CD8-positive, alpha-beta memory T cell (primary cell): ENCODE results near the gene TXK. TPM values are rescaled to one million over a fixed set of nuclear protein-coding genes. Genes with fewer than 3 reads are reported as not detected.

Source experiments
- CTCF ChIA-PET: fragments of 350-600 bp; sonication (Branson Sonifier 250); formaldehyde crosslinking; loops from one replicate; lab custom pipeline; 2021; ENCODE audit warnings: antibody characterized with exemption; lab: Charles Lee
- POLR2A ChIA-PET: fragments of 350-600 bp; sonication (Branson Sonifier 250); formaldehyde crosslinking; loops from one replicate; lab custom pipeline; 2021; ENCODE audit warnings: antibody characterized with exemption; lab: Charles Lee
- DNase-seq, 5 donors: peaks; one replicate each; pipeline versions ENCODE4 v3.0.0 to v3.0.0-alpha.2; 2020 to 2022; ENCODE audit warnings: mixed read lengths in 1 of 5
- H3K27ac ChIP-seq: one replicate; pipeline ENCODE4 v1.7.0; 2013; ENCODE audit warnings: low read depth, mild to moderate bottlenecking, low read length, moderate library complexity
- H3K27me3 ChIP-seq: 2 replicates; pipeline ENCODE4 v1.7.0; 2013; ENCODE audit warnings: low read length, mild to moderate bottlenecking; ENCODE audit not compliant: insufficient read depth, poor library complexity, severe bottlenecking
- H3K36me3 ChIP-seq: 2 replicates; pipeline ENCODE4 v1.7.0; 2013; ENCODE audit warnings: mild to moderate bottlenecking, low read length, moderate library complexity; ENCODE audit not compliant: insufficient read depth
- H3K4me1 ChIP-seq: 2 replicates; pipeline ENCODE4 v1.7.0; 2013; ENCODE audit warnings: mild to moderate bottlenecking, low read length, moderate library complexity; ENCODE audit not compliant: insufficient read depth
- H3K4me3 ChIP-seq: 2 replicates; pipeline ENCODE4 v1.7.0; 2013; ENCODE audit warnings: mild to moderate bottlenecking, low read length
- H3K9me3 ChIP-seq: 2 replicates; pipeline ENCODE4 v1.7.0; 2013; ENCODE audit warnings: mild to moderate bottlenecking, low read length
- H3K27ac Mint-ChIP-seq, 8 donors: one replicate each; pipeline ENCODE4 v1.8.0; 2020 to 2021; ENCODE audit warnings: mixed read lengths in 8 of 8, mild to moderate bottlenecking in 6 of 8, inconsistent platforms in 3 of 8, moderate library complexity in 3 of 8
- H3K27me3 Mint-ChIP-seq, 2 donors: one replicate each; pipeline ENCODE4 v1.8.0; 2020 to 2021; ENCODE audit warnings: mixed read lengths in 2 of 2, mild to moderate bottlenecking in 1 of 2, moderate library complexity in 1 of 2
- H3K36me3 Mint-ChIP-seq, 3 donors: one replicate each; pipeline ENCODE4 v1.8.0; 2020 to 2021; ENCODE audit warnings: mixed read lengths in 3 of 3, inconsistent platforms in 1 of 3, mild to moderate bottlenecking in 1 of 3
- H3K4me1 Mint-ChIP-seq, 3 donors: one replicate each; pipeline ENCODE4 v1.8.0; 2020 to 2021; ENCODE audit warnings: mixed read lengths in 3 of 3, inconsistent platforms in 1 of 3, mild to moderate bottlenecking in 1 of 3
- H3K4me3 Mint-ChIP-seq, 7 donors: one replicate each; pipeline ENCODE4 v1.8.0; 2020 to 2021; ENCODE audit warnings: mixed read lengths in 7 of 7, mild to moderate bottlenecking in 6 of 7, moderate library complexity in 4 of 7, inconsistent platforms in 2 of 7
- H3K9me3 Mint-ChIP-seq, 5 donors: one replicate each; pipeline ENCODE4 v1.8.0; 2020 to 2022; ENCODE audit warnings: mixed read lengths in 5 of 5, mild to moderate bottlenecking in 3 of 5, moderate library complexity in 2 of 5, inconsistent platforms in 1 of 5
- polyA plus RNA-seq: library from polyadenylated mRNA; unstranded; fragments of 300-500 nt; fragmentation: Illumina TruSeq; gene quantifications from one replicate; pipeline ENCODE4 v1.2.3, GENCODE V29; 2021
- total RNA-seq, 2 experiments: library from RNA; stranded (reverse); gene quantifications; one replicate each; pipeline ENCODE4 v1.2.3, GENCODE V29; 2021

Gene TXK
- total and polyA plus RNA-seq, 3 experiments from 2014 or later = 6.0 to 70.0 (median 6.4) TPM

DNA sequence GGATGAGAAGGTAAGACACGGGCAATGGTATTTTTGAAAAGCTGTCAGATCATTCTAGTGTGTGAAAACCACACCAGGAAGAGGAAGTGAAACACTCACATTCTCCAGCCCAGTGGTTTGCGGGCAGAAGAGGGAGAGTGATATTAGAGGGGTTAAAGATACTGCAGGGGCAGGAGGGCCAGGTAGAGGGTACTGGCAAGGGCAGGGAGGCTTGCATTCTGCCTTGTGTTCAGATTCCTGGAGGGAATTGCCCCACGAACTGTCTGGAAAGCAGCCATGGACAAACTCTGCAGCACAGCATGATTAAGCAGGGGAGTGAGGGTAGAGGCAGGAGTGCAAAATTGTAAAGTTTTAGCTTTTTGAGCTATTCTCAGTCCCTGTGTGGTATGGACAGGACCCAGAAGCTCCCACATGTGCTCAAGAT lies 86.6 kb downstream of the TXK start:
- Mint-ChIP-seq H3K4me3 (peak overlapping the region; percentile 3 to 87 (median 70)), H3K9me3 (peaks cover 0 to 3% (median 0%) of the 10 kb centered on the region in 5 donors), H3K27ac (peak overlapping the region in 2 of 8 donors; percentile 21 to 41), H3K27me3 (peaks cover 15% of the 10 kb centered on the region in 2 donors), H3K36me3 (no peaks in the 10 kb centered on the region), H3K4me1 (peaks cover 45 to 59% (median 59%) of the 10 kb centered on the region in 3 donors)
- H3K27me3 ChIP-seq = peaks cover 5% of the 10 kb centered on the region
- peaks cover 49% of the 10 kb centered on the region for H3K4me1 ChIP-seq
- CTCF ChIA-PET = interaction anchor here (1.1 to 3.9 kb wide), 4 partner anchors 9 to 42 kb away, joined by 3 to 22 read pairs (median 4); no protein-coding TSS in a partner anchor
- peak; percentile 25 to 80 (median 35) for DNase-seq
- no peak overlapping the region for H3K27ac ChIP-seq
- no peaks in the 10 kb centered on the region for H3K9me3 ChIP-seq
- H3K4me3 ChIP-seq = peak overlapping the region; percentile 16
- POLR2A ChIA-PET = interaction anchor here (1.2 kb wide), 1 partner anchor 92 kb away, joined by 4 read pairs; no protein-coding TSS in a partner anchor
- no peaks in the 10 kb centered on the region for H3K36me3 ChIP-seq

DNA sequence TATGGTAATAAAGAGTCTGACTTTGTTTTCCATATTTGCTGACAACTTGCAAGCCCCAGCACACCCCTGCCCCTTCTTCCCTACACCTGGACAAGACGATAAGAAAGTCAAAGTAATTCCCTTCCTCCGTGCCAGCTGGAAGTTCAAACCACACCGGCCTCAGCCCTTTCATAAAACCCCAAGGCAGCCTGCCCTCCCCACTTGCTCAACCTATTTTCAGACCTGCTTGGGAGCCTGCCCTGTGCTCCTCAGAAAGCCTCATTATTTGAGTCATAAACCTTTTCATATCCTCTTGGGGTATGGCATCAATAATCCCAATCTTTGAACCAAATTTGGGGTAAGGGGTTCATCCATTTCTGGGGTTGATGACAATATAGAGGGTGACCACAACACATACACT lies 88.0 kb downstream of the TXK start:
- DNase-seq = no peak
- H3K27me3 Mint-ChIP-seq = peaks cover 15 to 23% of the 10 kb centered on the region in 2 donors
- CTCF ChIA-PET = interaction anchor here (1.1 to 2.2 kb wide), 2 partner anchors 13 to 44 kb away, joined by 4 to 12 read pairs; no protein-coding TSS in a partner anchor
- peaks cover 45 to 61% (median 59%) of the 10 kb centered on the region in 3 donors for H3K4me1 Mint-ChIP-seq
- H3K36me3 Mint-ChIP-seq = no peaks in the 10 kb centered on the region
- peaks cover 49% of the 10 kb centered on the region for H3K4me1 ChIP-seq
- H3K27ac Mint-ChIP-seq = peak overlapping the region in 1 of 8 donors; percentile 25
- H3K9me3 ChIP-seq = no peaks in the 10 kb centered on the region
- POLR2A ChIA-PET = no interaction called here
- H3K4me3 ChIP-seq = no peak overlapping the region
- H3K36me3 ChIP-seq = no peaks in the 10 kb centered on the region
- H3K27me3 ChIP-seq = peaks cover 5% of the 10 kb centered on the region
- peak overlapping the region in 5 of 7 donors; percentile 4 to 28 (median 15) for H3K4me3 Mint-ChIP-seq
- H3K9me3 Mint-ChIP-seq = no peaks in the 10 kb centered on the region
- H3K27ac ChIP-seq = no peak overlapping the region

DNA sequence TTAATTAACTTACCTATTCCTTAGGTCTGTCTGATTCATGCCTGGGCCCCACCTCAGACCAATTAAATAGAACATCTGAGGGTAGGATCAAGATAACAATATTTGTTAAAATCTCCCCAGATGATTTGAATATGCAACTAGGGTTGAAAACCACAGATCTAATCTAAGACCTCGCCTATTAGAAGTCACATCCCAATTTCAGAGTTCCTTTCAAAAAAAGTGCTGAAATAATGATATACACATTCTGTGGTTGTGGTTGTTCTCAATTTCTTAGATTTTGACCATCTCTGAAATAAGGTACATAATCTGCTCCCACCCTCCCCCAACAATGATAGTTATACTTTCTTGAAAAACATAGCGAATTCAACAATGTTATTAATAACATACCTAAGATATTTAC lies 89.8 kb downstream of the TXK start:
- H3K27me3 Mint-ChIP-seq = peaks cover 14 to 27% of the 10 kb centered on the region in 2 donors
- H3K36me3 ChIP-seq = no peaks in the 10 kb centered on the region
- H3K9me3 Mint-ChIP-seq = no peaks in the 10 kb centered on the region
- H3K4me3 Mint-ChIP-seq = peak overlapping the region in 3 of 7 donors; percentile 15 to 59 (median 15)
- no peaks in the 10 kb centered on the region for H3K9me3 ChIP-seq
- no peak overlapping the region for H3K27ac Mint-ChIP-seq
- ChIA-PET CTCF (interaction anchor here (1.3 to 2.2 kb wide), 2 partner anchors 11 to 43 kb away, joined by 3 to 12 read pairs; no protein-coding TSS in a partner anchor), POLR2A (interaction anchor here (0.7 kb wide), 1 partner anchor 614 kb away, joined by 7 read pairs; no protein-coding TSS in a partner anchor)
- no peaks in the 10 kb centered on the region for H3K36me3 Mint-ChIP-seq
- H3K4me1 ChIP-seq = peaks cover 49% of the 10 kb centered on the region
- H3K4me3 ChIP-seq = no peak overlapping the region
- H3K4me1 Mint-ChIP-seq = peaks cover 43 to 61% (median 59%) of the 10 kb centered on the region in 3 donors
- no peak for DNase-seq
- H3K27ac ChIP-seq = no peak overlapping the region
- H3K27me3 ChIP-seq = peaks cover 5% of the 10 kb centered on the region

DNA sequence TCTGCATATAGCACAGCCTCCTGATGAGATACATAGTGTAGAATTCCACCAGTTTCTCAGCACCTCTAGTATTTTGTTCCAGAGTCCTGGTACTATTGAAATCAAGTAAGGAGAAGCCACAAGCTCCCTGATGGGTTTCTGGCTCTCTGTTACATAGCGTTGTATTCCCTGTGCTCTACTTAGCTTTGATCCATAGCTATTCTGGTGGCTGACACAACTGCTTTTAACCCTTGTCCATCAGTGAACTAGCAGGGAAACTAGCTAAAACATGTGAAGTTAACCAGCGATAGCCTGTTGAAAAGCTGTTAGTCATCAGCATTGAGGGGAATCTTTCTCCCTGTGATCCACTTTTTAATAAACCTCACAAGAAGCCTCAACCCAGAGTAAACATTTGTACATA lies 90.5 kb downstream of the TXK start:
- H3K36me3 ChIP-seq = no peaks in the 10 kb centered on the region
- Mint-ChIP-seq H3K27ac (no peak overlapping the region), H3K4me1 (peaks cover 43 to 61% (median 59%) of the 10 kb centered on the region in 3 donors), H3K27me3 (peaks cover 14 to 27% of the 10 kb centered on the region in 2 donors), H3K9me3 (no peaks in the 10 kb centered on the region), H3K4me3 (no peak overlapping the region), H3K36me3 (no peaks in the 10 kb centered on the region)
- no peak for DNase-seq
- no peaks in the 10 kb centered on the region for H3K9me3 ChIP-seq
- H3K4me3 ChIP-seq = no peak overlapping the region
- ChIA-PET POLR2A (no interaction called here), CTCF (interaction anchor here (1.1 to 1.3 kb wide), 2 partner anchors 9 to 11 kb away, joined by 4 to 5 read pairs; no protein-coding TSS in a partner anchor)
- peaks cover 49% of the 10 kb centered on the region for H3K4me1 ChIP-seq
- peaks cover 5% of the 10 kb centered on the region for H3K27me3 ChIP-seq
- H3K27ac ChIP-seq = no peak overlapping the region

DNA sequence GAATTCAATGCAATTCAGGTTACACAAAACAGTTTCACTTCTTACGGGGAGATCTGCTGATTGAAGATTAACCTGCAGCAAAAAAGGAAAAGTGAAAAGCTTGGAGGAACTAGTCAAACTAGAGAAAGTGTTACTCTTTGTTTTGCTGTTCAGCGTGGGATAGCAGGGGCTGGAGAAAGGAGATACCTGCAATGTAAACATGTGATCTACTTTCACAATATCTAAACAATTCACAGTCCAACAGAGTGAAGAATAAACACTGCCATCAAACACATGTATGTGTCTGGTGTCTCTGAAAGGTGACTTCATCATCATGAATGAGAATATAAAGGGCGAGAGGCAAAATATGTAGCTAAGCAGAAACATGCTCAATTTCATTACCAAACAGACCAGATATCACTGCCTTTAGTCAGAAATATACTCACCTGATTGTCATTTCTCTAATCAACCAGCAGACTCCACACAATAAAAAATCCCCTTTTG lies 91.0 kb downstream of the TXK start:
- H3K27me3 ChIP-seq = peaks cover 5% of the 10 kb centered on the region
- H3K27ac Mint-ChIP-seq = no peak overlapping the region
- no peak overlapping the region for H3K27ac ChIP-seq
- H3K9me3 ChIP-seq = no peaks in the 10 kb centered on the region
- no peaks in the 10 kb centered on the region for H3K36me3 ChIP-seq
- peaks cover 15 to 27% of the 10 kb centered on the region in 2 donors for H3K27me3 Mint-ChIP-seq
- CTCF ChIA-PET = interaction anchor here (1.1 to 1.3 kb wide), 2 partner anchors 9 to 10 kb away, joined by 4 to 5 read pairs; no protein-coding TSS in a partner anchor
- no peaks in the 10 kb centered on the region for H3K36me3 Mint-ChIP-seq
- H3K4me1 ChIP-seq = peaks cover 46% of the 10 kb centered on the region
- POLR2A ChIA-PET = no interaction called here
- no peak for DNase-seq
- no peak overlapping the region for H3K4me3 Mint-ChIP-seq
- H3K4me3 ChIP-seq = no peak overlapping the region
- H3K4me1 Mint-ChIP-seq = peaks cover 41 to 58% (median 56%) of the 10 kb centered on the region in 3 donors
- no peaks in the 10 kb centered on the region for H3K9me3 Mint-ChIP-seq

DNA sequence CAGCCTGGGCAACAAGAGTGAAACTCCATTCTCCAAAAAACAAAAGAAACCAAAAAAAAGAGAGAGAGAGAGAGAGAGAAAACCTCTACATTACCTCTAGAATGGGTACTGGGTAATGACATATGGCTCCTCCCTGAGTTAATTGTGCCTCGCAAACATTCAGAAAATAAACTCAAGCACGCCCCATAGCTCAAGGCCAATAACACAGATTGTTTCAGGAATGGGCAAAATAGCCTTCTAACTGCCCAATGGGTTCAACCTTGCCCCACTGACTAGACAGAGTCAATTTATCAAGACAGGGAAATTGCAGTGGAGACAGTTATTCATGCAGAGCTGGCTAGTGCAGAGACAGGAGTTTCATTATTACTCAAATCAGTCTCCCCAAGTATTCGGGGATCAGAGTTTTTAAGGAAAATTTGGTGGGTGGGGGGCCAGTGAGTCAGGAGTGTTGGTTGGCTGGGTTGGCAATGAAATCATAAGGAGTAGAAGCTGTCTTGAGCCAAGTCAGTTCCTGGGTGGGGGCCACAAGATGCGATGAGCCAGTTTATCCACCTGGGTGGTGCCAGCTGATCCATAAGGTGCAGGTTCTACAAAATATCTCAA lies 92.4 kb downstream of the TXK start:
- no peak for DNase-seq
- CTCF ChIA-PET = interaction anchor here (1.1 to 1.4 kb wide), 4 partner anchors 14 to 138 kb away, joined by 3 read pairs; no protein-coding TSS in a partner anchor

DNA sequence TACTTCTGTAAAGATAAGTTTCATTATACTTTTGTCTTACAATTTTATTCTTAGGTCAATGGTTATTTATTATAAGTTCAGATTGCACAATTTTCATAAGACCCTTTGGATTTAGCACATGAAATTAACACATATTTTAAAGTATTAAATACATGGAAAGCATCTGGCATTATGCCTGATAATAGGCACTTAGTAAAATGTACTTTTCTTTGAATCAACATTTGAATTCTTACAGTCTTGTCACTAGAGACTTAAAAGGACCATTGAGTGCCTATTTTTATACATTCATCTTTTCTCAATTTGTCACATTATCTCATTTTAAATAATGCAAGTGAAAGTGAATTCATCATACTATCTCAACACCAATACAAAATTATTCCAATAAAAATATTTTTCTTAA lies 94.5 kb downstream of the TXK start:
- Mint-ChIP-seq H3K27ac (no peak overlapping the region), H3K36me3 (peaks cover 0 to 2% (median 0%) of the 10 kb centered on the region in 3 donors), H3K4me3 (no peak overlapping the region), H3K9me3 (no peaks in the 10 kb centered on the region), H3K27me3 (peaks cover 6 to 16% of the 10 kb centered on the region in 2 donors), H3K4me1 (peaks cover 9 to 23% (median 21%) of the 10 kb centered on the region in 3 donors)
- POLR2A ChIA-PET = no interaction called here
- CTCF ChIA-PET = interaction anchor here (0.8 kb wide), 1 partner anchor 100 kb away, joined by 3 read pairs; no protein-coding TSS in a partner anchor
- Histone ChIP-seq H3K36me3 (no peaks in the 10 kb centered on the region), H3K9me3 (no peaks in the 10 kb centered on the region), H3K27me3 (peaks cover 5% of the 10 kb centered on the region), H3K27ac (no peak overlapping the region), H3K4me3 (no peak overlapping the region), H3K4me1 (peaks cover 15% of the 10 kb centered on the region)
- no peak for DNase-seq

More for the DNA sequence above, 92.4 kb downstream of the TXK start:
- Mint-ChIP-seq H3K9me3 (no peaks in the 10 kb centered on the region), H3K36me3 (peaks cover 0 to 2% (median 0%) of the 10 kb centered on the region in 3 donors), H3K27me3 (peaks cover 12 to 22% of the 10 kb centered on the region in 2 donors), H3K27ac (no peak overlapping the region), H3K4me1 (peaks cover 28 to 44% (median 42%) of the 10 kb centered on the region in 3 donors), H3K4me3 (no peak overlapping the region)
- Histone ChIP-seq H3K36me3 (no peaks in the 10 kb centered on the region), H3K27ac (no peak overlapping the region), H3K4me1 (peaks cover 32% of the 10 kb centered on the region), H3K27me3 (peaks cover 5% of the 10 kb centered on the region), H3K9me3 (no peaks in the 10 kb centered on the region), H3K4me3 (no peak overlapping the region)
- POLR2A ChIA-PET = no interaction called here
